Stimulated activated CD4-positive, alpha-beta T cell treated with anti-CD3 and anti-CD28 coated beads, Interleukin-12 subunit alpha, Interleukin-12 subunit beta, amount 100 ng/mL, for 4 hours (primary cell): Measurements from ENCODE around the gene PROX2.

Experiments
- DNase-seq: peaks from one replicate; pipeline ENCODE4 v3.0.0-alpha.2; 2020

Gene PROX2

DNA sequence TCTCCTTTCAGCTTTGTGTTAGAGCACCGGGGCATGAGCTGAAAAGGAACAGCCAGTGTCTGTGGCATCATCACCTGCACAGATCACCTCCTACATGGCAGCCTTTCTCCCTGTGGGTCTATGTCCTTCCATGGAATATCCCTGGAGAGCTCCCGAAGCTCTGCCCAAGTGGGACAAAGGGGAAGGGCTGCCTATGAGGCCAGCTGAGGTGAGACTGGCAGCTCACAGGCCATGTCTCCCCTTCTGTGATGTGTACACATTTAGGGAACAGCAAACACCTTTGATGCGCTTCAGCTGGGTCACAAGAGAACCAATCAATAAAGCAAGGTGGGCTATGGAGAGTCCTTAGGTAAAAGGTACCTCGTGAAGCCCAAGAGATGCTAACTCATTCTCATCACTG, 4.1 kb downstream of the PROX2 start:
- no peak for DNase-seq

DNA sequence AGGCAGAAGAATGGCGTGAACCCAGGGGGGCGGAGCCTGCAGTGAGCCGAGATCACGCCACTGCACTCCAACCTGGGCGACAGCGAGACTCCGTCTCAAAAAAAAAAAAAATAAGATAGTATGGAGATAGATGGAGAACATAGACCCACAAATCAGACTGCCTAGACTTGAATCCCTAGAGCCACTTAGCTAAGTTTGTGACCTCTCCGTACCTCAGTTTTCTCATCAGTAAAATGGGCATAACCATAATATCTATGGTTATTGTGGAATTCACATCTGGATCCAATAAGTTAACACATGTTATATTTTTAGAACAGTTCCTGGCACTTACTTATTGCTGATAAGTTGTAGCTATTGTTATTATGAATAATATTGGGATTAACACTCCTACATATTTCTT, 7.2 kb downstream of the PROX2 start:
- DNase-seq: no peak

DNA sequence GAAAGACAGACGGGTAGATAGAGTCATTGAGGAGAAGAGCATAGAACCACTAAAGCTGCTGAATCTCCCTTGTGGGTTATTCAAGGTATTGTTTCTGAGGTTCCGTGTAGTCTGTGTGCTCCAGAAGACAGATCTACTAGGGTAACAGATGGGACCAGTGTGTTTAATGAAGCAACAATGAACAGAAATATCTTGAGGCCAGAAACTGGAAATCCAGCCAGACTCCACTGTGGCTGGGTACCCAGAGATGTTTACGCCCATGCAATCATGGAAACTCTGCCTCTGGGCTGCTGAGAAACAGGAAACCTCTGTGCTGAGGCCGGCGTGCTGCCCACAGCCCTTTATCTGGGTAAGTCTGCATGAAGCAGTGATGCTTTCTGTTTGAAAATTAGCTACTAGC, 8.3 kb downstream of the PROX2 start:
- DNase-seq: peak; percentile 27

DNA sequence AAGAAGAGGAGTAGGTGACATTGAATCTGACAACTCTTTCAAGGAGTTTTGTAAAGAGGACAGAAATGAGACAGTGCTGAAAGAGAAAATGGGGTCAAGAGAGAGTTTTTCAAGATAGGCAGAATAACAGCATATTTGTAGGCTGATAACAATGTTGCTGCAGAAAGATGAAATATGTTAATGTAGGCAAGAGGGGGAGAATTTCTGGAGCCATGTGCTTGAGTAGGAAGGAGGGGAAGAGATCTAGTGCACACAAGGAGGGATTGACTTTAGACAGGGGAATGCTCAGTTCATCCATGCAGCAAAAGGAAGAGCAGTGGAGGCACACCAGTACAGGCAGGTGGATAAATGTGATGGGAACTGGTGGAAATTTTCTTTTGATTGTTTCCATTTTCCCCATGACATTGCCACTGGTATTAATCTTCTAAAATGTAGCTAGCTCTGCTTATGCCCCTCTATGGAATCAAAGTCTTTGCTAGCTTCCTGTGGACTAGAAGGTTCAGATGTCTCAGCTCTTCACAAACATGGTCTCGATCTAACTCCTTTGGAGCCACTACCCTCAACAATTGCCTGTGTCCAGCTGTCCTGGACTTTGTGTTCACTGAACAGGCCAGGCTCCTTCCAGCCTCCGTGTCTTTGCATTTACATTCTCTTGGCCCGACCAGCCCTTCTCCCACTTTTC, 9.1 kb downstream of the PROX2 start:
- no peak for DNase-seq

DNA sequence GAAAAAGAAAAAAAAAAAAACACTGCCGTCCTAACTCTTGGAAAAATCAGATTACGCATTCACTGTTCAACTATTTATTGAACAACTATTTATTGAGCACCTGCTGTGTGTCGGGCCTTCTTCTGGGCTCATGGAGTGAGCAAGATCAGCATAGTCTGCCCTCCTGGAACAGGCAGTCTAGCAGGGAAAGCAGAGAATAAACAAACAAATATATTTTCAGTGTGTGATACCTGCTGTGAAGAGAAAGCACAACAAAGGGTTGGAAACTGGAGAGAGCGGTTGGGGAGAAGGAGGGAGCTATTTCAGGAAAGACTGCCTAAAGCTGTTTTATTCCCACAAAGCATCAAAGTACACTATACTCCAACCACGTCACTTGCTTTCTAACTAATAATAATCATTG, 10.8 kb downstream of the PROX2 start:
- no peak for DNase-seq

DNA sequence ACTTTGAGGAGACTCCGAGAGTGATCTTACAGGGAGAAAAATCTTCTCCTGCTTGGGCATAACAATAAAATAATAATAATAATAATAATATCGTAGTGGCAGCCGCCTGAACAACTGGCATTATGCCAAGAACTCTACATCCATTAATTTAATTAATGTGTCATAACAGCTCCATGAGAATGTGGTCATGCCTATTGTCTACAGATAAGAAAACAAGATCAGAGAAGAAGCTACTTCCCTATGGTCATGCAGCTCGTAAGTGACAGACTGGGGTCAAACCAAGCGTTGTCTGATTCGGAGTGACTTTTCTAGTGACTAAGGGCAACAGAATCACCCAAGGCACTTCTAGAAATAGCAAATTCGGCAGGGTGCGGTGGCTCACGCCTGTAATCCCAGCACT, 11.7 kb downstream of the PROX2 start:
- no peak for DNase-seq

DNA sequence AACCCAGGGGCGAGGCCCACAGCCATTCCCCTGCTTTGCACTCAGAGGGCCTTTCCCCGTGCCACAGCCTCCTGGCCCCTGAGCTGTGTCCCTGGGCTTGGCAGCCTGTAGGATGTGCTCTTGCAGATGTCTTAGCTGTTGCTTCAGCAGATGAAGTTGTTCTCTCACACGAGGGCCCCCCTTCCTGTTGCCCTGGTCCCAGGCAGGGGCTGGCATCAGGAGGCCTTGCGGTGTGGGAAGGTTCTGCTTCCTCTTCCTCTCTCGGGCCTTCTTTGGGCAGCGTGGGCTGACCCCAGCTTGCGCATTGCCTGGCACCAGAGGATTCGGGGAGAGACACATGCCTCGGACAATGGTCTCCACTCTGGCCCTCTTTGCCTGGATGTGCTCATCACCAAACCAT, 12.7 kb downstream of the PROX2 start:
- no peak for DNase-seq

DNA sequence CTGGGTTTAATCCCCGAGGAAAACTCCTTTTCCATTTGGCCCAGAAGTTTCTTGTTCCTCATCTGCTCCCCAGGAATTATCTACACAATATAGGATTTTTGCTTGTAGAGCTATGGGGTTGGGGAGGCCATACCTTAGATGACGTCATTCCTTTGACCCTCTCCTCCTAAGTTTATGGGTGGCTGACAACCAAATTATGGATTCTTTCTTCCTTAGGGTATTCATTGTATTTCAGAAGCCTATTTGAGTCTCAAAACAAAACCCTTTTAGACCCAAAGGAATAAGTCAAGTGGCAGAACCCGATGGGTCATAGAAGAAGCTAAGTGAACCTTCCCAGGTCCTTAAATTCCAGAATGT, 14.2 kb downstream of the PROX2 start:
- DNase-seq: no peak

DNA sequence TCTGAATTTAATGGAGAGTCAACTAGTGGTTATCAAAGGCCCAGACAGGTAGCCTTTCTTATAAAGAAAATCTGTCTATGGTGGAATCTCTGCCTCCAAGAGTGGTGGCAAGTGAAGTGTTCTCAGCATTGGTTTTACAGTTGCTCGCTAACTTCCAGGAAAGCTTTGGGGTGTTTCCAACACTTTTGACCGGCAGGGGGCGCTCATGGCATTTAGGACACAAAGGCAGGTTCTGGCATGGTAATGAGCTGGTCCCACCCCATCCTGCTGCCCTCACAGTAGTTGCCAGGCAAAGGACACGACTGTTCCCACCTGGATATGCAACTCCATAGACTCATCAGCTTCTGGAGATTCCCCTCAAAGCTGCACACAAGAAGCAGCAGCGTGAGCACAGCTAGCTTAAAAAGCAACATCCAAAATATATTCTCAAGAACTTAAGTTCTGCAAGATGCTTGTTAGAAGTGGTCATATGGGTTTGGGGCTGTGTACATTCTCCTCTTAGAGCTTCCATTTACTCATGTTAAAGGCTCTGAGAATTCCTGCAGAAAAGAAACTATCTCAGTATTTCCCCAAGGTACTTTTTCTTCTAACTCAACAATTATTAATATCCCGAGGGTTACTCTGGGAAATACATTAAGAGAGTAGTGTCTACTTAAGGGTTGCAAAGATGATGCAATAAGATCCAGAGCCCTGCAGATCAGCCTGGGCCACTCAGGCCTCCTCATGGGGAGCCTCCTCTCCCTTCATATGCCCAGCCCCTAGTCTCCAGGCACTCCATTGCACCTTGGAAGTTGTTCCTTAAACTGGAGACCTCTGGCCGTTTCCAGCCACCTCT, 14.8 kb downstream of the PROX2 start:
- DNase-seq: peak; percentile 94

DNA sequence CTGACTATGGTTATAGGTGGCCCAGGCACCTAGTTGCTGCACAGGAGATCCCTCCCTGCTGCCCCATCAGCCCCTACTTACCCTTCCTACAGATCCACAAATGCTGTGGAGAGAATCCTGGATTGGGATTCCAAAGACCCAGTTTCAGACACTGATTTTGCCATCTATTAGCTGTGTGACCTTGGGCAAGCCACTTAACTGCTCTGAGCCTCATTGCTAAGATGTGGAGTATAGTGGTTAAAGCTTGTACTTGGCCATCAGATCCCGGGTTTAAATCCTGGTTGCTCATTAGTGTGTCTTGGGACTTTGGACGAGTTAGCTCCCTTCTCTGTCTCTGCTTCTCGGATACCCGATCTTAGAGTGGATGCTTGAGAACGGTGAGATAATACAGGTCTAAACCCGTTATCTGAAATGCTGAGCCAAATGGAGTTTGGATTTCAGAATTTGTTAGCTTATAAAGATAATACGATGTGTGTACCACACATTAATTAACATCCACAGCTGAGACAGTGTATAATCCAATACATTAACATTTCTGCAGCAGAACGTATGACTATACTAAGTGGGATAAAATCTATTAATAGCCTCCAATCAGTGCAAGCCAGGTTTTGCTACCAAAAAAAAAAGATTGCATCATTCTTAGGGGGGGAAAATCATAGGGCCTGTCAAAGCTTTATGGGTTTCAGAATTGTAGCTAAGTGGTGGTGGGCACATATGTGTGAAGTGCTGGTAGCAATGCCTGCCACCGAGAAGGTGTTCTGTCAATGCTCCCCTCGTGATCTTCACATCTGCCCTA, 16.0 kb downstream of the PROX2 start:
- no peak for DNase-seq

DNA sequence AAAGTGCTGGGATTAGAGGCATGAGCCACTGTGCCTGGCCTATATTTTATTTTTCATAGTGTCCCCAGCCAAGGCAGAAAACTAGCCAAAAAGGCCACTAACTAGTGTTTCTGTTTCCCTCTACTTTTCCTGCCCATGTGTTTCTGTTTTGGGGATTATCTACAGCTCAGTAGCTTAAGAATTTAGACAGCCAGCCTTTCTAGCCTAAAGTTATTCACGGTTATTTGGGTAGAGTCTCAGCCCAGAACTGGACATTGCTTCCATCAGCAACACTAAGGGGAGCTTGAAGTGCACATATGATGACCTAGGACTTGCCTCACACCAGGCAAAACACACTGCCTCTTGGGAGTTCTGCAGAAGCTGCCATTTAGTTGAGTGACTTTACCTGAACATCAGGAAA, 17.9 kb downstream of the PROX2 start:
- DNase-seq: no peak

DNA sequence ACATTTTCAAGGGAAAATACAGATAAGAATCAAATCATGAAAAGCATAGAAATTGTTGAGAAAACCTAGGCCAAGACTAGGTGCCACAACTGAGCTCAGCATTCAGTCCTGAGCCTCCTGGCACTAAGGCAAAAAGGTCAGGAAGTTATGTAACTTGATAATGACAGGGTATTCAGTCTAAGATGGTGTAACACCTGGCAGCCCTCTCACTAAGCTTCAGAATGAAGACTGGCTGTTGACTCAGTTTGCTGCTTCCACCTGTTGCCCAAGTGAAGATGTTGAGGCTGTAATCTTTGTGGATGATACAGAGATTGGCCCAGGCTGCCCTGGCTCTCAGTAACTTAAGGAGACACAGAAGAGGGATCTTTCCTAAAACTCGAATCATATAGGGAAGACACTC, 19.6 kb downstream of the PROX2 start:
- no peak for DNase-seq

DNA sequence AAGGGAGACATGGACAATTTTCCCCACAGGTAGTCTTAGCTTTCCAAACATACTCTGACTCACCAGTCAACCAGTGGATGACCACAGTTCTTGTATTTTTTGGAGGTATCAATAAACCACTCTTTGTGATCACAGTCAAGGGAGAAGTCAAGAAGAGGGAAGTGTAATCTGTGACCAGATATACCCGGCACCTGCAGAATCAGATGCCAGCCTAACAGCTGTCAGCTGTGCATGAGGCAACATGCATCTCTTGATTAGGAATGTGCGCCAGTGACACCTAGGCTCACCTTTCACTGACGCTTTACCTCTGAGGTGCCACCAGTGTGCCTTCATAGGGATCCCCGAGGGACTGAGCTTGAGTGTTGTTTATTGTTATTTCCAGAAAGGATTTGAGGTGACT, 20.0 kb downstream of the PROX2 start:
- DNase-seq: no peak

DNA sequence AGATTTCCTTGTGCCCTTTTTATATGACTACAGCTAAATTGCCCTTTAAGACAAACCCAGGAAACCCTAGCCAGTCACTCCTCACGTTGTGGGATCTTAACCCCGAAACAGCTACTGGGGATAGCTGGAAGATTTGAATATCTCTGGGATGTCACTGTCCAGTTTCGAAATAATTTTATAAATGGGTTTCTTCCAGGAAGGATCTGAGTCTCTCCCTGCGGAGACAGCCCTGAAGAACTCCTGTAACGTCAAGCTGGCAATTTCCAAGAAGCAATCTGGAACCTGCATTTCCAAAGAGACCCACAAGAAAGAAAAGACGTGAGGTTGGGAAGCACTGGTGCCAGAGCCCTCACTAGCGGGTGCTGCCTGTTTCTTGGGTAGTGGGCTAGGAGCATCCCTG, 20.9 kb downstream of the PROX2 start:
- no peak for DNase-seq

DNA sequence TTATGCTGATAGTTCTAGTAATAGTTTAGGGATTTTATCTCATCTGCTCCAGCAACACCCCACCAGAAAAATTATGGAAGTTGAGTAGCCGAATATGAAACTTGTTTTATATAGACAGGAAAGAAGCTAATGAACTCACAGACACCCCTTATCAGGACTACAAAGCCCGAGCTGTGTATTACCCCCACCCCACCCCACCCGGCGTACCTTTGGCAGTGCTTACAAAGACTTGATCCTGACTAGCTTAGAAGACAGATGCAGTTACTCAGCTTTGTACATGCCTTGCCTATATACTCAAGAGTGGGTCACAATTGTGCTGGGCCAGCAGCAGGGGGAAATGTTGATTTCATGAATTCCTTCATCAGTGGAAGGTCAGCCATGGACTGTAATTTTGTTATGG, 22.4 kb downstream of the PROX2 start:
- no peak for DNase-seq

DNA sequence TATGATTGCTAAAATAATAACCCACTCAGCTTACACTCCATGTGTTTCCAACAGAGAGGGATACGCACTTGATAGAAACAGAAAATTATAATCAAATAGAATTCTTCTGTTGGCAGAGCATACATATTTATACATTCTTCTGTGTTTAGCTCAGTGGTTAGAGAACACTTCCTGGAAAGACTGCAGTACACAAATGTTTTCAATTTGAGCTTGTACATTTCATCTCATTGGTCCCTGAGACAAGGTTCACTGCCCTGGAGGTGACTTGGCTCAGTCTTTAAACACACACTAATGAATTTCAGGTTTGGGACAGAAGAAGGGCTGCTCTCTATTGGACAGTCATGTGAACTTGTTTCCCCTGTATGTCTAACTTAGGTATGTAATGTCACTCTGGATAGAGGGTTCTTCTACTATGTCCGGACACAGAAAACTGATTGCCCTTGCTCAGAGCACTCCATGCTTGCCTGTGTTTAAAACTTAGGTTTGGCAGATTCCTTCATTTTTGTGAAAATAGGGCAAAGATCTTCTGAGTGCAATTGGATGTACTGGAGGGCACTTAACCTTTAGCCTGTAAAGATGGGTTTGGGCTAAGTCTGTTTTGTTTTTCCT, 22.9 kb downstream of the PROX2 start:
- no peak for DNase-seq

DNA sequence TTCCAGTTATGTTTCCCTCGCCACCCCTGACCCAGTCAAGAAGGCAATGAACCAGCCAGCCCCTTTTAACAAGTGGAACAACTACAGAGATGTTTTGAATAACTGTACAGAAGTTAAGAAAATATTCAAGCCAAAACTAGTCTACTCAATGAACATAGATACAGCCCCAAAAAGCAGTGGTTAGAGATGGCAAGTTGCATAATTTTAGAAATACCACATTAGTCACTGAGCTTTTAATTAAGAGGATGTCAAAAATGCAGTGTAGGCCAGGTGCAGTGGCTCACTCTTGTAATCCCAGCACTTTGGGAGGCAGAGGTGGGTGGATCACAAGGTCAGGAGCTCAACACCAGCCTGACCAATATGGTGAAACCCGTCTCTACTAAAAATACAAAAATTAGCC, 27.2 kb downstream of the PROX2 start:
- DNase-seq: no peak

DNA sequence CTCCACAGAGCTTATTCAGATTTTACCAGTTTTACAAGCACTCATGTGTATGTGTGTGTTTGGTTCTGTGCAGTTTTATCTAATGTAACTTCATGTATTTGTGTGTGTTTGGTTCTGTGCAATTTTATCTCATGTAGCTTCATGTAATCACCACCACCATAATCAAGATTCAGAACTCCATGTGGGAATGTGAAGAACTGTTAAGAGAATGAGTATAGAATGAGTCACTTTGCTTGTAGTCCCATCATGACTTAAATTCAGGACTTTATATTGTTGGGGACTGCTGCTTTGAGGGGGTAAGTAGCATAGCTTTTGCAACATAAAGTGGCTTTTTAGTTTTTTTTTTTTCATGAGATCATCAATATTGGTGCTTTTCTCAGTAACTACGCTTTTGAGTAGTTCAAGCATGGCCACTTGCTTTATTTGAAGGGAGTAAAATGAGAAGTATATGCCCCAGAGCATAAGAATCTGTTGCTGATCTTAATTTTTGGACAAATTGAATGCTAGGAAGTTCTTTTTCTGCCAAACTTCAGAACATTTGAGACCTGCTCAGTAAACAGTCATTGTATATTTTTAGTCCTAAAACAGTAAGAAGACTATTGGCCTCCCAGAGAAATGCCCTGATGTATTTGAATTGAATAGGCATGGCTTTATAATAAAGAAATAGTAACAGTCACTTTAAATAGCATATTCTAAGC, 28.8 kb downstream of the PROX2 start:
- DNase-seq: no peak

DNA sequence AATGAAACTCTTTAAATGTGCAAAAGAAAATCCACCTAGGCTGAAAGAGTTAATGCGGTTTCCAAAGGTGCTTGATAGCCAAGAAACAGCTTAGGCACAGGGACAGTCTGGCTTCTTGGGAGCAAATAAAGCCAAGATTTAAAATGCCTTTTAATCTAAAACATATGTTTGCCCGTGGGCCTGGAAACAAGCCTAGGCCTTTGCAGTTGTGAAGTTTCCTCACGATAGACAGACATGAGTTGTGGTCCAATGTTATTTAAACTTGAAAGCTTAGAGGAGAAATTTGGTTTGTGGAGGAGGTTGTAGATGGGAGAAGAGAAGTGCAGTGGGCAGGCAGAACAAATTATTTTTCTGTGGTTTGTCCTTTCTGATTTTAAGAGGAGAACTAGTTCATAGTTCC, 29.8 kb downstream of the PROX2 start:
- no peak for DNase-seq

DNA sequence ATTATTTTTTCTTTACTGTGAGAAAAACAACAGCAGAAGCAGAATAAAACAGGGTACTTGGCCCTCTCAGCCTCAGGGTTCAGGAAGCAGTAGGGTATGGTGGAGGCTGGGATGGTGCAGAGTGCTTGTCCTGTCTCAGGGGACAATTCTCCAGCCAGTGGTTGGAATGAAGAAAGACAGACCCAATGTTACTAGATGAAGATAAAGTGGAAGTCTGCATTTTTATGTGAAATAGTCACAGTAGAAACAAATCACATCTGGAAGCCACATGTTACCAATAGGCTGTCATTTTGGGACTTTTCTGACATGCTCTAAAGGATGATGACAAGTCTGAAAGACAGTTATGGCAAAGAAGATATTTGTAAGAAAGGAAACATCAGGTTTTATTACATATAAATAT, 32.3 kb downstream of the PROX2 start:
- DNase-seq: no peak

DNA sequence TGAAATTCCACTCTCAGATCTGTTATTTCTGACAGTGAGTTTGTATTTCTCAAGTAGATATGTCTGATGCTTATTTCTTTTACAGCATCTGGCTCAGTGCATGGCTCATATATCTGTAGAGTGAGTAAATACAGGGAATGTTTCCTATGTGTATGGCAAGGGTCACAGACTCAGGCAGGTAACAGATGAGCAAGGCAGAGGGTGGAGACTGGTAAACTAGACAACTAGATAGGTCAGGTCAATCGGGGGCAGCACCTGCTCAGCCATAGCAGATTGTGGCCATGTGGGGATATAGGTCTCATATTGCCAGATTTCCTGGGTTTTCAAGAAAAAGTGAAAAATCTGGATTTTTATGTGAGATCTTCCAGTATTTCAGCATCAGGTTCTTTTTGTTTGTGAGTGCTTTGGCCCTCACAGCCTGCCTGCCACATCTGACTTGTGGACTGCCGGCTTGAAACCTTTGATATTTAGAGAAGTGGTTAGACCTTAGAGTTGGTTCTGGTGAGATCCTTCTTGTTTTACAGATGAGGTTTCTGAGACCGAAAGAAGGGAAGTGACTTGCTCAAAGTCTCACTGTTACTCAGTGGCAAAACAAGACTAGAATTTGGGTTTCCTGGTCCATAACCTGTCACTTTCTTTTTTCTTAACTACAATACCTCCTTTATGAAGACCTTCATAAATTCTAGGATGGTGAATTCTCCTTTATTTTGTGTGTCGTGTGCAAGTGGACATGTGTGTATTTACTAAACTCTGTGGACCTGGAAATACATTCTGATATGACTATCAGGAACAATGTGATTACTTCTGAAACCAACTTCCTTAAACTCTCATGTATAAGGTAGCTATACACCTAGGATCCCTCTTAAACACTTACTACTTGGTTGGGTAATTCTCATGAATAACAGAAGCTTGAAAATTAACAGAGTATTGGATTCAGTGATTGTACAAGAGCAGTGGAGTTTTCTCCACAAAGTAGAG, 34.4 kb downstream of the PROX2 start:
- DNase-seq: no peak

DNA sequence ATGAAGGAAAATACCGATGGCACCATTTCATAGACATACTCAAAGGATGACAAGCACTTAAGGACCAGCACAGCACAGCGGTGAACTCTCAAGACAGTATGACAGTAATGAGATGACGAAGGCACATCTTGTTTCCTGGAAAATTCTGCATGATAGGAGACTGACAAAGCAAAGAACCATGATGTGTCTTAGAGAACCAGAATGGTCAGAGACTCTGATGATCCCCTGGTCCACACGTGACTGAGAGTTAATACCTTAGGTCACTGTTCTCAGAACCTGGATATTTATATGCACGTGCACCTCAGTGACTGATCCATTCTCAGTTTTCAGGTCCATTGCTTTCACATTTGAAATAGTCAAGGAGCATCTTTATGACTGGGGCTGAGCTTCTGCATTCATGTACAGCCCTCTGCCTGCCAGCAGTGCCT, 35.3 kb downstream of the PROX2 start:
- DNase-seq: no peak
